ENCODE measurements around the gene SSPN. TPM values are rescaled to one million over a fixed set of nuclear protein-coding genes. Genes with fewer than 3 reads are reported as not detected.
A peak's percentile ranks its signal among the peaks of the same experiment; 100 is the strongest.

The SSPN gene
- total RNA-seq, 4 donors from 2014 or later = 0.99 to 11.3 (median 3.1) TPM

- H3K4me1 ChIP-seq = peaks cover 0 to 36% (median 0%) of the 10 kb centered on the region in 3 donors
- 44 to 65% methylated on average over 7 of the region's 7 CpGs for WGBS, 2 donors
- DNase-seq = no peak
- TF ChIP-seq CTCF (IDR thresholded peaks at IDR 0.05) (no peak), POLR2A (IDR thresholded peaks at IDR 0.05) (no peak)
- H3K27me3 ChIP-seq = peaks cover 0 to 5% (median 0%) of the 10 kb centered on the region in 4 donors
- peaks cover 0 to 4% (median 0%) of the 10 kb centered on the region in 3 donors for H3K9me3 ChIP-seq
- H3K4me3 ChIP-seq = no peak overlapping the region
- H3K27ac ChIP-seq = peak overlapping the region; percentile 14 to 57 (median 31)
- intact Hi-C loops (cut with DNase I) = no loop called here
- H3K36me3 ChIP-seq = no peaks in the 10 kb centered on the region
Observed at GRCh38 chr12:26185532-26186320, 9.6 kb upstream of the SSPN start.

GRCh38 chr12:26187014-26187798 lies 8.2 kb upstream of the SSPN start:
- H3K27me3 ChIP-seq = peaks cover 0 to 5% (median 0%) of the 10 kb centered on the region in 4 donors
- 42 to 62% methylated on average over 8 of the region's 8 CpGs for WGBS, 2 donors
- no peaks in the 10 kb centered on the region for H3K36me3 ChIP-seq
- TF ChIP-seq CTCF (IDR thresholded peaks at IDR 0.05) = no peak
- no peak for TF ChIP-seq POLR2A (IDR thresholded peaks at IDR 0.05)
- H3K4me1 ChIP-seq = peaks cover 0 to 36% (median 0%) of the 10 kb centered on the region in 3 donors
- H3K9me3 ChIP-seq = peaks cover 0 to 4% (median 0%) of the 10 kb centered on the region in 3 donors
- no peak overlapping the region for H3K4me3 ChIP-seq
- intact Hi-C loops (cut with DNase I) = no loop called here
- H3K27ac ChIP-seq = peak overlapping the region in 1 of 4 donors; percentile 1
- no peak for DNase-seq

- TF ChIP-seq CTCF (IDR thresholded peaks at IDR 0.05) (no peak), POLR2A (IDR thresholded peaks at IDR 0.05) (no peak)
- peaks cover 0 to 5% (median 0%) of the 10 kb centered on the region in 4 donors for H3K27me3 ChIP-seq
- H3K4me3 ChIP-seq = no peak overlapping the region
- no peak overlapping the region for H3K27ac ChIP-seq
- peaks cover 0 to 4% (median 0%) of the 10 kb centered on the region in 3 donors for H3K9me3 ChIP-seq
- no peaks in the 10 kb centered on the region for H3K36me3 ChIP-seq
- no peak for DNase-seq
- intact Hi-C loops (cut with DNase I) = no loop called here
- 4 to 9% methylated on average over 1 of the region's 1 CpG for WGBS, 2 donors
- peaks cover 0 to 36% (median 0%) of the 10 kb centered on the region in 3 donors for H3K4me1 ChIP-seq
Observed at GRCh38 chr12:26188127-26188526, 7.2 kb upstream of the SSPN start.

GRCh38 chr12:26188641-26189040 lies 6.7 kb upstream of the SSPN start:
- no peak overlapping the region for H3K27ac ChIP-seq
- H3K4me1 ChIP-seq = peaks cover 0 to 36% (median 0%) of the 10 kb centered on the region in 3 donors
- DNase-seq = no peak
- intact Hi-C loops (cut with DNase I) = no loop called here
- H3K36me3 ChIP-seq = no peaks in the 10 kb centered on the region
- peaks cover 0 to 4% (median 0%) of the 10 kb centered on the region in 4 donors for H3K27me3 ChIP-seq
- peaks cover 0 to 4% (median 0%) of the 10 kb centered on the region in 3 donors for H3K9me3 ChIP-seq
- H3K4me3 ChIP-seq = no peak overlapping the region
- 89 to 92% methylated on average over 2 of the region's 2 CpGs for WGBS, 2 donors
- TF ChIP-seq CTCF (IDR thresholded peaks at IDR 0.05) (no peak), POLR2A (IDR thresholded peaks at IDR 0.05) (no peak)

GRCh38 chr12:26192142-26192541 lies 3.2 kb upstream of the SSPN start:
- H3K4me3 ChIP-seq = no peak overlapping the region
- intact Hi-C loops (cut with DNase I) = no loop called here

More at GRCh38 chr12:26192142-26192541, 3.2 kb upstream of the SSPN start:
- Histone ChIP-seq H3K27ac (no peak overlapping the region), H3K9me3 (peaks cover 0 to 4% (median 0%) of the 10 kb centered on the region in 3 donors), H3K4me1 (peaks cover 0 to 41% (median 14%) of the 10 kb centered on the region in 3 donors), H3K27me3 (peaks cover 0 to 15% (median 0%) of the 10 kb centered on the region in 4 donors), H3K36me3 (no peaks in the 10 kb centered on the region)
- 62 to 93% methylated on average over 3 of the region's 3 CpGs for WGBS, 2 donors
- TF ChIP-seq CTCF (IDR thresholded peaks at IDR 0.05) (no peak), POLR2A (IDR thresholded peaks at IDR 0.05) (no peak)
- DNase-seq = no peak

All from esophagus squamous epithelium (tissue), 5 donors.